Left ventricle myocardium inferior (tissue), 1 donor: ENCODE results near the gene WRNIP1. TPM values are rescaled to one million over a fixed set of nuclear protein-coding genes. Genes with fewer than 3 reads are reported as not detected.
"Not testable (repeated sequence)": the region's sequence is repeated elsewhere in the genome, so short reads cannot be mapped to it uniquely, and the experiment has no call there.

ENCODE experiments used
- DNase-seq: peaks from one replicate; pipeline ENCODE4 v3.0.0-alpha.2; 2020
- H3K27ac ChIP-seq: fragments of 200-600 bp; replicated peaks from 2 replicates; pipeline ENCODE4 v1.8.0; 2021
- H3K27me3 ChIP-seq: fragments of 200-600 bp; 2 replicates; pipeline ENCODE4 v1.8.0; 2021; ENCODE audit warnings: low read depth
- H3K36me3 ChIP-seq: fragments of 200-600 bp; 2 replicates; pipeline ENCODE4 v1.8.0; 2021
- H3K4me1 ChIP-seq: fragments of 200-600 bp; 2 replicates; pipeline ENCODE4 v1.8.0; 2021
- H3K4me3 ChIP-seq: fragments of 200-600 bp; 2 replicates; pipeline ENCODE4 v1.8.0; 2021; ENCODE audit warnings: mild to moderate bottlenecking, moderate library complexity
- H3K9me3 ChIP-seq: fragments of 200-600 bp; replicated peaks from 2 replicates; pipeline ENCODE4 v1.8.0; 2021
- intact Hi-C: fragments of 100-400 bp; cut with micrococcal nuclease; formaldehyde crosslinking; loops from one replicate; pipeline ENCODE4 v1.11.0; 2022
- total RNA-seq: library from RNA; stranded (reverse); fragmentation: NEBNext Ultra II Directional; extraction: Animal tissue kit (Norgen Biotek cat#: 25700); gene quantifications from one replicate; pipeline ENCODE4 v1.2.1, GENCODE V29; 2021
- TF ChIP-seq, protein P1 (sequence below): fragments of 200-600 bp; IDR thresholded peaks from 2 replicates; pipeline ENCODE4 v1.8.0; 2021; ENCODE audit warnings: antibody characterized with exemption, mild to moderate bottlenecking, borderline replicate concordance
- donor health status: DM: no; HTN: yes; CAD: no; lungs with severe emphysema.

The WRNIP1 gene
- total RNA-seq, 1 donor from 2014 or later, result 39.4 TPM

DNA sequence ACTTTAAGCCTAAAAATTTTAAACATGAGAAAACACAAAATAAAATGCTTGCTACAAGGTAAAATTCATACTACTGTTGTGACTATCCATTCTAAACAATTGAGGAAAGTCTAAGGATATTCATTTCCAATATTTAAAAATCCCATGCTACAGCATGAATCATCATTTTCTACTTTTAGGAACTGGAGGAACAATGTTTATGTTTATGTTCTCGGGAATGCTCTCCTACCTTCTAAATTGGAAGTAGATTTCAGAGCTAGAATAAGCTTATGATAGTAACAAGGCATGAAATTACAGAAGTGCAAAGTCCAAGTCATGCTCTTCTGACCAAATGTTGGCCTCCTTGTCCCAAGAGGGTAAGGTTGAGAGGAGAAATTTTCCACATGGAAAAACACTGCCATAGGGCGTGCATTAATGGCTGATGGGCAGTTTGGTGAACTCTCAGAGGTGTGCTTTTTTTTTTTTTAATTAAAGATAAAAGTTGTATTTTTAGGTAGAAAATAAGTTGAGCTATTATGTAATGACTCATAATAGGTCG lies 8.4 kb upstream of the WRNIP1 start:
- Histone ChIP-seq H3K9me3 (no peaks in the 10 kb centered on the region), H3K36me3 (no peaks in the 10 kb centered on the region), H3K27me3 (no peaks in the 10 kb centered on the region), H3K27ac (no peak overlapping the region), H3K4me1 (no peaks in the 10 kb centered on the region), H3K4me3 (no peak overlapping the region)
- intact Hi-C loops, result no loop called here
- DNase-seq, result no peak
- TF ChIP-seq, protein P1, sequence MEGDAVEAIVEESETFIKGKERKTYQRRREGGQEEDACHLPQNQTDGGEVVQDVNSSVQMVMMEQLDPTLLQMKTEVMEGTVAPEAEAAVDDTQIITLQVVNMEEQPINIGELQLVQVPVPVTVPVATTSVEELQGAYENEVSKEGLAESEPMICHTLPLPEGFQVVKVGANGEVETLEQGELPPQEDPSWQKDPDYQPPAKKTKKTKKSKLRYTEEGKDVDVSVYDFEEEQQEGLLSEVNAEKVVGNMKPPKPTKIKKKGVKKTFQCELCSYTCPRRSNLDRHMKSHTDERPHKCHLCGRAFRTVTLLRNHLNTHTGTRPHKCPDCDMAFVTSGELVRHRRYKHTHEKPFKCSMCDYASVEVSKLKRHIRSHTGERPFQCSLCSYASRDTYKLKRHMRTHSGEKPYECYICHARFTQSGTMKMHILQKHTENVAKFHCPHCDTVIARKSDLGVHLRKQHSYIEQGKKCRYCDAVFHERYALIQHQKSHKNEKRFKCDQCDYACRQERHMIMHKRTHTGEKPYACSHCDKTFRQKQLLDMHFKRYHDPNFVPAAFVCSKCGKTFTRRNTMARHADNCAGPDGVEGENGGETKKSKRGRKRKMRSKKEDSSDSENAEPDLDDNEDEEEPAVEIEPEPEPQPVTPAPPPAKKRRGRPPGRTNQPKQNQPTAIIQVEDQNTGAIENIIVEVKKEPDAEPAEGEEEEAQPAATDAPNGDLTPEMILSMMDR, result no peak

- TF ChIP-seq, protein P1, result no peak
- no peak for DNase-seq
- Histone ChIP-seq H3K4me3 (no peak overlapping the region), H3K27ac (peak overlapping the region; percentile 44), H3K27me3 (no peaks in the 10 kb centered on the region), H3K9me3 (no peaks in the 10 kb centered on the region), H3K4me1 (peaks cover under 1% of the 10 kb centered on the region), H3K36me3 (no peaks in the 10 kb centered on the region)
- intact Hi-C loops, result no loop called here
These were observed 6.2 kb upstream of the WRNIP1 start for GRCh38 chr6:2758980-2759379.

- intact Hi-C loops, result no loop called here
- no peak overlapping the region for H3K4me3 ChIP-seq
These were observed 4.0 kb upstream of the WRNIP1 start for GRCh38 chr6:2760882-2761842.

GRCh38 chr6:2762868-2763267 lies 2.3 kb upstream of the WRNIP1 start:
- H3K27ac ChIP-seq, DNase-seq, H3K9me3 ChIP-seq, intact Hi-C loops, H3K4me3 ChIP-seq, H3K36me3 ChIP-seq, H3K27me3 ChIP-seq: not testable (repeated sequence)
- peaks cover 27% of the 10 kb centered on the region for H3K4me1 ChIP-seq

More at GRCh38 chr6:2760882-2761842, 4.0 kb upstream of the WRNIP1 start:
- Histone ChIP-seq H3K27ac (peak overlapping the region; percentile 37), H3K27me3 (no peaks in the 10 kb centered on the region), H3K4me1 (peaks cover 13% of the 10 kb centered on the region), H3K9me3 (no peaks in the 10 kb centered on the region), H3K36me3 (no peaks in the 10 kb centered on the region)
- TF ChIP-seq, protein P1, result peak; percentile 58
- no peak for DNase-seq

GRCh38 chr6:2763345-2763841 lies 1.8 kb upstream of the WRNIP1 start:
- H3K9me3 ChIP-seq, result no peaks in the 10 kb centered on the region
- no peak overlapping the region for H3K4me3 ChIP-seq
- H3K36me3 ChIP-seq, result no peaks in the 10 kb centered on the region
- no peak for DNase-seq
- H3K27me3 ChIP-seq, result no peaks in the 10 kb centered on the region
- peaks cover 32% of the 10 kb centered on the region for H3K4me1 ChIP-seq
- intact Hi-C loops, result no loop called here
- TF ChIP-seq, protein P1, result no peak
- H3K27ac ChIP-seq, result no peak overlapping the region
